ENCODE results near the gene CNGB1. TPM values are rescaled to one million over a fixed set of nuclear protein-coding genes. Genes with fewer than 3 reads are reported as not detected.

CNGB1 gene
- total RNA-seq, 1 experiment from 2014 or later: not detected

GRCh38 chr16:58001781-58002415, 31.0 kb upstream of the CNGB1 start:
- no peak for DNase-seq (ENCODE audit: low read depth, low spot score)
- peaks cover 18 to 30% of the 10 kb centered on the region in 2 experiments; a peak in 3 of 4 replicates for H3K4me1 ChIP-seq (ENCODE audit: control insufficient read depth in 1 of 2, insufficient read depth in 2 of 2, low read length in 2 of 2)
- peaks cover 12 to 15% of the 10 kb centered on the region in 2 experiments; a peak in 3 of 4 replicates for H3K36me3 ChIP-seq (ENCODE audit: control insufficient read depth in 1 of 2, insufficient read depth in 2 of 2, low read length in 2 of 2)
- ChIA-PET CTCF (interaction anchor here (0.6 to 1.0 kb wide), 2 partner anchors 13 to 425 kb away, joined by 3 to 8 read pairs; no protein-coding TSS in a partner anchor), RAD21 (ENCODE audit: low non-redundant PET in 1 of 2, low total read pairs in 2 of 2, uncharacterized antibody in 2 of 2, unreplicated experiment in 2 of 2) (no interaction called here), POLR2A (interaction anchor here (1.0 kb wide), 1 partner anchor 267 kb away, joined by 4 read pairs; no protein-coding TSS in a partner anchor)
- peak overlapping the region; percentile 99 for H3K4me2 ChIP-seq (ENCODE audit: low read length)
- no peaks in the 10 kb centered on the region for H3K9me3 ChIP-seq (ENCODE audit: control insufficient read depth in 1 of 2, insufficient read depth in 1 of 2, low read depth in 1 of 2, low read length in 2 of 2)
- H3K27me3 ChIP-seq (ENCODE audit: insufficient read depth, low read length): no peaks in the 10 kb centered on the region
- peak overlapping the region; percentile 83 to 85 for H3K4me3 ChIP-seq (replicated peaks in 1 of 2; ENCODE audit: low read depth in 1 of 2, low read length in 2 of 2)
- H3K79me2 ChIP-seq (ENCODE audit: insufficient read depth, low read length): peaks cover 13% of the 10 kb centered on the region
- no peaks in the 10 kb centered on the region for H4K20me1 ChIP-seq (ENCODE audit: insufficient read depth)
- H3K9me2 ChIP-seq (ENCODE audit: insufficient read depth): no peaks in the 10 kb centered on the region
- BruUV-seq (replicated peaks): no TSS peak
- no peak overlapping the region for H2AFZ ChIP-seq (ENCODE audit: low read depth, low read length, poor library complexity, severe bottlenecking)
- intact Hi-C loops (cut with micrococcal nuclease): loop anchor here (1.0 to 10.0 kb wide), 2 partner anchors 103 to 277 kb away; no protein-coding TSS in a partner anchor
- TF ChIP-seq SIN3A (IDR thresholded peaks at IDR 0.05; ENCODE audit: low read depth) (no peak), CTCF (IDR thresholded peaks at IDR 0.05 in 2 of 3, conservative IDR thresholded peaks at IDR 0.05 in 1 of 3; ENCODE audit: borderline replicate concordance in 1 of 3, insufficient read depth in 1 of 3, low read depth in 2 of 3, low read length in 2 of 3) (no peak), SP1 (IDR thresholded peaks at IDR 0.05; ENCODE audit: low read depth) (no peak), ZFX (IDR thresholded peaks at IDR 0.05) (no peak), CBX3 (IDR thresholded peaks at IDR 0.05; ENCODE audit: low read depth) (no peak), POLR2A (IDR thresholded peaks at IDR 0.05; ENCODE audit: borderline replicate concordance, extremely low read depth, insufficient read depth, insufficient read length) (no peak), TCF7L2 (IDR thresholded peaks at IDR 0.05; ENCODE audit: borderline replicate concordance, extremely low read depth, insufficient read depth, insufficient read length) (no peak), SRF (IDR thresholded peaks at IDR 0.05; ENCODE audit: low read depth) (no peak), FOSL1 (IDR thresholded peaks at IDR 0.05; ENCODE audit: low read depth) (no peak), ZNF274 (IDR thresholded peaks at IDR 0.05; ENCODE audit: low read depth, low read length) (no peak), CEBPB (IDR thresholded peaks at IDR 0.05; ENCODE audit: low read depth) (no peak), EZH2 (IDR thresholded peaks at IDR 0.05) (no peak), YY1 (IDR thresholded peaks at IDR 0.05; ENCODE audit: extremely low read depth, insufficient replicate concordance, low read depth, low read length) (no peak), POLR2AphosphoS5 (IDR thresholded peaks at IDR 0.05; ENCODE audit: low read depth, low read length) (no peak), ELF1 (IDR thresholded peaks at IDR 0.05; ENCODE audit: borderline replicate concordance, low read depth) (no peak)
- TF ChIP-seq, protein P1, sequence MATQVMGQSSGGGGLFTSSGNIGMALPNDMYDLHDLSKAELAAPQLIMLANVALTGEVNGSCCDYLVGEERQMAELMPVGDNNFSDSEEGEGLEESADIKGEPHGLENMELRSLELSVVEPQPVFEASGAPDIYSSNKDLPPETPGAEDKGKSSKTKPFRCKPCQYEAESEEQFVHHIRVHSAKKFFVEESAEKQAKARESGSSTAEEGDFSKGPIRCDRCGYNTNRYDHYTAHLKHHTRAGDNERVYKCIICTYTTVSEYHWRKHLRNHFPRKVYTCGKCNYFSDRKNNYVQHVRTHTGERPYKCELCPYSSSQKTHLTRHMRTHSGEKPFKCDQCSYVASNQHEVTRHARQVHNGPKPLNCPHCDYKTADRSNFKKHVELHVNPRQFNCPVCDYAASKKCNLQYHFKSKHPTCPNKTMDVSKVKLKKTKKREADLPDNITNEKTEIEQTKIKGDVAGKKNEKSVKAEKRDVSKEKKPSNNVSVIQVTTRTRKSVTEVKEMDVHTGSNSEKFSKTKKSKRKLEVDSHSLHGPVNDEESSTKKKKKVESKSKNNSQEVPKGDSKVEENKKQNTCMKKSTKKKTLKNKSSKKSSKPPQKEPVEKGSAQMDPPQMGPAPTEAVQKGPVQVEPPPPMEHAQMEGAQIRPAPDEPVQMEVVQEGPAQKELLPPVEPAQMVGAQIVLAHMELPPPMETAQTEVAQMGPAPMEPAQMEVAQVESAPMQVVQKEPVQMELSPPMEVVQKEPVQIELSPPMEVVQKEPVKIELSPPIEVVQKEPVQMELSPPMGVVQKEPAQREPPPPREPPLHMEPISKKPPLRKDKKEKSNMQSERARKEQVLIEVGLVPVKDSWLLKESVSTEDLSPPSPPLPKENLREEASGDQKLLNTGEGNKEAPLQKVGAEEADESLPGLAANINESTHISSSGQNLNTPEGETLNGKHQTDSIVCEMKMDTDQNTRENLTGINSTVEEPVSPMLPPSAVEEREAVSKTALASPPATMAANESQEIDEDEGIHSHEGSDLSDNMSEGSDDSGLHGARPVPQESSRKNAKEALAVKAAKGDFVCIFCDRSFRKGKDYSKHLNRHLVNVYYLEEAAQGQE (IDR thresholded peaks at IDR 0.05; ENCODE audit: low read depth): no peak
- TF ChIP-seq, protein P2, sequence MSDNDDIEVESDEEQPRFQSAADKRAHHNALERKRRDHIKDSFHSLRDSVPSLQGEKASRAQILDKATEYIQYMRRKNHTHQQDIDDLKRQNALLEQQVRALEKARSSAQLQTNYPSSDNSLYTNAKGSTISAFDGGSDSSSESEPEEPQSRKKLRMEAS (IDR thresholded peaks at IDR 0.05): no peak
- H3K27ac ChIP-seq (ENCODE audit: low read depth, low read length): no peak overlapping the region
- peak overlapping the region; percentile 74 for H3K9ac ChIP-seq (ENCODE audit: low read length)
- no peak for ATAC-seq

Data from HCT116 (cell line).